Astrocyte of the cerebellum (primary cell): ENCODE measurements around the gene FBXL17.

ENCODE experiments used
- DNase-seq: peaks from one replicate; pipeline ENCODE4 v3.0.0-alpha.2; 2011; ENCODE audit warnings: low read depth
- H3K4me3 ChIP-seq: 2 replicates; pipeline ENCODE4 v1.5.1; 2011; ENCODE audit warnings: mild to moderate bottlenecking, low read depth, low read length, moderate library complexity
- in situ Hi-C: cut with HindIII; loops from 2 replicates; pipeline ENCODE4 v1.10.0; 2017; ENCODE audit warnings: low sequenced_read_pairs
- TF ChIP-seq, protein P1 (sequence below): IDR thresholded peaks from 2 replicates; pipeline ENCODE4 v1.5.1; 2012; ENCODE audit warnings: low read length, low read depth, moderate library complexity, mild to moderate bottlenecking; ENCODE audit errors: missing control alignments

Gene FBXL17

DNA sequence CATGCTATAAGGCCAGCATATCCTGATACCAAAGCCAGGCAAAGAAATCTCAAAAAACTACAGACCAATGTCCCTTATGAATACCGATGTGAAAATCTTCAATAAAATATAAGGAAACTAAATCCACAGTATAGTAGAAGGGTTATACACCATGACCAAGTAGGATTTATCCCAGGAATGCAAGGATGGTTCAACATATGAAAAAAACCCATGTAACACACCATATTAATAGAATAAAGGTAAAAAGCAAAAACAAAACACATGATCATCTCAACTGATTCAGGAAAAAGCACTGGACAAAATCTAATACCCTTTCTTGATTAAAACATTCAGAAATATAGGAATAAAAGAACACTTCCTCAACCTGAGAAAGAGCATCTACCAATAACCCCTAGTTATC, 6.1 kb downstream of the FBXL17 start:
- in situ Hi-C loops: no loop called here
- H3K4me3 ChIP-seq: no peak overlapping the region
- TF ChIP-seq, protein P1, sequence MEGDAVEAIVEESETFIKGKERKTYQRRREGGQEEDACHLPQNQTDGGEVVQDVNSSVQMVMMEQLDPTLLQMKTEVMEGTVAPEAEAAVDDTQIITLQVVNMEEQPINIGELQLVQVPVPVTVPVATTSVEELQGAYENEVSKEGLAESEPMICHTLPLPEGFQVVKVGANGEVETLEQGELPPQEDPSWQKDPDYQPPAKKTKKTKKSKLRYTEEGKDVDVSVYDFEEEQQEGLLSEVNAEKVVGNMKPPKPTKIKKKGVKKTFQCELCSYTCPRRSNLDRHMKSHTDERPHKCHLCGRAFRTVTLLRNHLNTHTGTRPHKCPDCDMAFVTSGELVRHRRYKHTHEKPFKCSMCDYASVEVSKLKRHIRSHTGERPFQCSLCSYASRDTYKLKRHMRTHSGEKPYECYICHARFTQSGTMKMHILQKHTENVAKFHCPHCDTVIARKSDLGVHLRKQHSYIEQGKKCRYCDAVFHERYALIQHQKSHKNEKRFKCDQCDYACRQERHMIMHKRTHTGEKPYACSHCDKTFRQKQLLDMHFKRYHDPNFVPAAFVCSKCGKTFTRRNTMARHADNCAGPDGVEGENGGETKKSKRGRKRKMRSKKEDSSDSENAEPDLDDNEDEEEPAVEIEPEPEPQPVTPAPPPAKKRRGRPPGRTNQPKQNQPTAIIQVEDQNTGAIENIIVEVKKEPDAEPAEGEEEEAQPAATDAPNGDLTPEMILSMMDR: no peak
- no peak for DNase-seq

DNA sequence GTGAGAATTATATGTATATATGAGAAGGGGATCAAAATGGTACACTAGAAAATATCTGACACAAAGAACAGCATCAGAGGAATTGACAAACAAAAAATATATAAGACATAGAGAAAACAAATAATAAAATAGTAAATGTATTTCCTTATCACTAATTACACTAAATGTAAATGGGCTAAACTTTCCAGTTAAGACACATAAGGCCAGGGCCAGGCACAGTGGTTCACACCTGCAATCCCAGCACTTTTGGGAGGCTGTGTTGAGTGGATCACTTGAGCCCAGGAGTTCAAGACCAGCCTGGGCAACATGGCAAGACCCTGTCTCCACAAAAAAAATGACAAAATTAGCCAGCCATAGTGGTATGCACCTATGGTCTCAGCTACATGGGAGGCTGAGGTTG, 8.5 kb downstream of the FBXL17 start:
- TF ChIP-seq, protein P1: no peak
- in situ Hi-C loops: no loop called here
- no peak for DNase-seq
- H3K4me3 ChIP-seq: no peak overlapping the region

DNA sequence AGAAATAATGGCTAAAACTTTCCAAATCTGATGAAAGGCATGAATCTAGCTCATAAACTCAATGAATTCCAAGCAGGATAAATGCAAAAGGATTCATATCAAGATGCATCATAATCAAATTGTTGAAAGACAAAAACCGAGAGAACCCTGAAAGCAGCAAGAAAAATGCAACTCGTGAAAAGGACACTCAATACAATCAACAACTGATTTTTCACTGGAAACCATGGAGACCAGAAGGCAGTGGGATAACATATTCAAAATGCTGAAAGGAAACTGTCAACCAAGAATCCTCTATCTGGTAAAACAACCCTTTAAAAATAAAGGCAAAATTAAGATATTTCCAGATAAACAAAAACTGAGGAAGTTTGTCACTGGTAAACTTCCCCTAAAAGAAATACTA, 9.5 kb downstream of the FBXL17 start:
- H3K4me3 ChIP-seq: no peak overlapping the region
- TF ChIP-seq, protein P1: no peak
- DNase-seq: no peak
- in situ Hi-C loops: no loop called here

DNA sequence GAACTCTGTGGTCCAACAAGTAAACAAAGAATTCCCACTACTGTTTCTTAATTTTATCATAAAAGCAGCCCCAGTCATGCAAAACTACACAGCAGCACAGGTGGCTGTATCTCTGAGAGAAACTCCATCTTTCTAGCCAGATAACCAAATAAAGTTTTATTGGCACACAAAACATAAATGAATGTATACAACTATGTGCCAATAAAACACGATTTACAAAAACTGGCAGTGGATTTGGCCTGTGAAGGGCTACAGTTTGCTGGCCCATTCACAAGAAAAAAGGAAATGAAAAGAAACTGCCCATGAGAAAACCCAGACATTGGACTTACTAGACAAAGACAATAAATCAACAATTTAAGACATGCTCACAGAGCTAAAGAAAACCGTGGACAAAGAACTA, 10.6 kb downstream of the FBXL17 start:
- DNase-seq: no peak
- in situ Hi-C loops: no loop called here
- no peak overlapping the region for H3K4me3 ChIP-seq
- TF ChIP-seq, protein P1: no peak

DNA sequence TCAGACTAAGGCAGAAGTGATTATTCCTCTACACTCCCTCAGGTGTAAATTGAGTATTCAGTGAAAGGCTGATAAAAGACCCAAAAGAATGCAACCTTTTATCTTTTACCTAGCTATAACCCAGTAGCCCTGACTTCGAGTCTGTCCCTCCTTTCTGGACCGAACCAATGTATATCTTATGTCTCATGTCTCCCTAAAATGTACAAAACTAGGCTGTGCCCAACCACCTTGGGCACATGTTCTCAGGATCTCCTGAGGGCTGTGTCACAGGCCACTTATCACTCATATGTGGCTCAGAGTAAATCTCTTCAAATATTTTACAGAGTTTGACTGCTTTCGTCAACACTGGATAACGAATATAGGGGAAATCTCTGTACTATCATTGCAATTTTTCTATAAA, 12.7 kb downstream of the FBXL17 start:
- no peak for DNase-seq
- in situ Hi-C loops: no loop called here
- TF ChIP-seq, protein P1: no peak
- H3K4me3 ChIP-seq: no peak overlapping the region

DNA sequence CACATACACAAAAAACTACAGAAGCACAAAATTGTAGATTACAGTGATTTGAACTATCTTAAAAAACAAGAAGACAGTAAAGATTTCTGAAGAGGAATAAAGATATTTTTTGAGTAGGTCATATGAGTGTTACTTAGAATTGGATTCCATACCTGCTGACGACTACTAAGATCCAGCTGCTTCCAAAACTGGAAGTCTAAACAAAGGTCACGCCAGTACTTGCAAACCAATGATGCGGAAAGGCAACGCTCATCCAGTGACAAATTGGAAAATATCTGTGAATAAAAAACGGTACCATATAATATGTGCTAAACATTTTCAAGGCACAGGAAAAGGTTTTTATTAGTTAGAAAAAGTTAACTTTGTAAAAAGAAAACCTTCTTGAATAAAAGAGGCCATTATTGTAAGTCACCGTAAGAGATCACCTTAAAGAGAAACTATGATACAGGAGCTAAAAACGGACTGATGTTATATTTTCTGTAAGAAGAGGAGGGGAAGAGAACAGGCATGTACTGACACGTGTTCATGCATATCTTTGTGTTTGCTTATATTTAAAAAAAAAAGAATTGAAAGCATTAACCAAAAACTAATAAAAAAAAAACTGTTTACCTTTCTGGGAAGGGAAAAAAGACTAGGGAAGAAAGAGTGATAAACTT, 14.1 kb downstream of the FBXL17 start:
- no peak overlapping the region for H3K4me3 ChIP-seq
- in situ Hi-C loops: no loop called here
- no peak for DNase-seq
- TF ChIP-seq, protein P1: no peak

DNA sequence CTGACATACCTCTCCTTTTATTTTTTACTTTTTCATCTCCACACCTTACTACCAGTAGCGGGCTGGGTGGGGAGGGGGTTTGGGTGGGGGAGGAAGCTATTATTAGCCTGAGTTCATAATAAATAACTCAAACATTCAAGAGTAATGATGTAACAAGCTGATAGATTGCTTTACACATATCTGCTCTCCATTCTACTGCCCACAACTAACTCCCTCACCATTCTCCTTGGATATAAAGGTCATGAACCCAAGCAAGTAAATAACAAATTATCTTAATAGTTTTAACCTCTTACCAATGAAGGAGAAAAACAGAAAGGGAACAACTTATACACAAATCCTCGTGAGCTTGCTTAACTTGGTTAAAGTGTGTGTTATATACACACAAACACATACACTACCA, 15.4 kb downstream of the FBXL17 start:
- in situ Hi-C loops: no loop called here
- TF ChIP-seq, protein P1: no peak
- DNase-seq: no peak
- H3K4me3 ChIP-seq: no peak overlapping the region
